ENCODE data around the gene THADA.

THADA gene

GRCh38 chr2:43426305-43427031 lies 169.4 kb downstream of the THADA start:
- Histone ChIP-seq H3K4me3 (ENCODE audit: low read length) (peak overlapping the region; percentile 11; the same call in 1 of the 2 replicates), H3K4me2 (ENCODE audit: low read length) (peak overlapping the region; percentile 55), H3K27ac (ENCODE audit: low read depth, low read length) (peak overlapping the region; percentile 25; the same call in 1 of the 2 replicates), H3K9me3 (ENCODE audit: control insufficient read depth, insufficient read depth, low read length) (no peaks in the 10 kb centered on the region), H4K20me1 (ENCODE audit: control insufficient read depth, insufficient read depth, low read depth, low read length) (no peaks in the 10 kb centered on the region), H3K79me2 (ENCODE audit: control insufficient read depth, low read length) (no peaks in the 10 kb centered on the region), H3K9me2 (replicated peaks; ENCODE audit: control insufficient read depth, low read length) (no peaks in the 10 kb centered on the region), H3K4me1 (ENCODE audit: control insufficient read depth, low read length) (peaks cover 24% of the 10 kb centered on the region), H3K36me3 (ENCODE audit: control insufficient read depth, low read length) (peaks cover 18% of the 10 kb centered on the region), H3F3A (ENCODE audit: control insufficient read depth, insufficient read depth) (peaks cover 2% of the 10 kb centered on the region), H3K27me3 (ENCODE audit: control insufficient read depth, low read length) (no peaks in the 10 kb centered on the region)
- TF ChIP-seq EZH2phosphoT487 (IDR thresholded peaks at IDR 0.05; ENCODE audit: borderline replicate concordance, low read length) (no peak), CTCF (IDR thresholded peaks at IDR 0.05; ENCODE audit: low read depth, low read length, poor library complexity, severe bottlenecking) (no peak)

- Histone ChIP-seq H3K4me3 (ENCODE audit: low read length) (no peak overlapping the region), H3K27ac (ENCODE audit: low read depth, low read length) (no peak overlapping the region), H3K4me1 (ENCODE audit: control insufficient read depth, low read length) (peaks cover 24% of the 10 kb centered on the region), H3K36me3 (ENCODE audit: control insufficient read depth, low read length) (peaks cover 18% of the 10 kb centered on the region), H3K9me2 (replicated peaks; ENCODE audit: control insufficient read depth, low read length) (no peaks in the 10 kb centered on the region), H3K79me2 (ENCODE audit: control insufficient read depth, low read length) (no peaks in the 10 kb centered on the region), H3K27me3 (ENCODE audit: control insufficient read depth, low read length) (no peaks in the 10 kb centered on the region), H4K20me1 (ENCODE audit: control insufficient read depth, insufficient read depth, low read depth, low read length) (no peaks in the 10 kb centered on the region), H3K9me3 (ENCODE audit: control insufficient read depth, insufficient read depth, low read length) (no peaks in the 10 kb centered on the region), H3F3A (ENCODE audit: control insufficient read depth, insufficient read depth) (peaks cover 2% of the 10 kb centered on the region), H3K4me2 (ENCODE audit: low read length) (peak overlapping the region; percentile 21; the same call in 1 of the 2 replicates)
- no peak for TF ChIP-seq CTCF (IDR thresholded peaks at IDR 0.05; ENCODE audit: low read depth, low read length, poor library complexity, severe bottlenecking)
- no peak for TF ChIP-seq EZH2phosphoT487 (IDR thresholded peaks at IDR 0.05; ENCODE audit: borderline replicate concordance, low read length)
Observed at GRCh38 chr2:43425659-43426058, 170.2 kb downstream of the THADA start.

GRCh38 chr2:43424262-43425207 lies 171.3 kb downstream of the THADA start:
- H3K27ac ChIP-seq (ENCODE audit: low read depth, low read length), result no peak overlapping the region
- H3K9me2 ChIP-seq (replicated peaks; ENCODE audit: control insufficient read depth, low read length), result no peaks in the 10 kb centered on the region
- H3K9me3 ChIP-seq (ENCODE audit: control insufficient read depth, insufficient read depth, low read length), result no peaks in the 10 kb centered on the region
- H3K4me1 ChIP-seq (ENCODE audit: control insufficient read depth, low read length), result peaks cover 24% of the 10 kb centered on the region
- peaks cover 18% of the 10 kb centered on the region for H3K36me3 ChIP-seq (ENCODE audit: control insufficient read depth, low read length)
- H3K4me2 ChIP-seq (ENCODE audit: low read length), result no peak overlapping the region
- no peaks in the 10 kb centered on the region for H4K20me1 ChIP-seq (ENCODE audit: control insufficient read depth, insufficient read depth, low read depth, low read length)
- no peak overlapping the region for H3K4me3 ChIP-seq (ENCODE audit: low read length)
- H3K27me3 ChIP-seq (ENCODE audit: control insufficient read depth, low read length), result no peaks in the 10 kb centered on the region
- peaks cover 2% of the 10 kb centered on the region; the same call in 1 of the 2 replicates for H3F3A ChIP-seq (ENCODE audit: control insufficient read depth, insufficient read depth)
- no peak for TF ChIP-seq EZH2phosphoT487 (IDR thresholded peaks at IDR 0.05; ENCODE audit: borderline replicate concordance, low read length)
- no peak for TF ChIP-seq CTCF (IDR thresholded peaks at IDR 0.05; ENCODE audit: low read depth, low read length, poor library complexity, severe bottlenecking)
- H3K79me2 ChIP-seq (ENCODE audit: control insufficient read depth, low read length), result no peaks in the 10 kb centered on the region

Measured in DOHH2 (cell line).